Neuron (in vitro differentiated cells): Measurements from ENCODE around the gene ENPEP.

Experiments
- H2AFZ ChIP-seq: one replicate; pipeline ENCODE4 v1.6.1; 2013; ENCODE audit warnings: low read depth, mild to moderate bottlenecking, inconsistent platforms, low read length, moderate library complexity
- H3K27me3 ChIP-seq: one replicate; pipeline ENCODE4 v1.6.1; 2013; ENCODE audit warnings: low read length; ENCODE audit not compliant: insufficient read depth
- H3K36me3 ChIP-seq: one replicate; pipeline ENCODE4 v1.6.1; 2013; ENCODE audit warnings: low read length; ENCODE audit not compliant: insufficient read depth
- H3K4me1 ChIP-seq: one replicate; pipeline ENCODE4 v1.6.1; 2013; ENCODE audit warnings: low read length; ENCODE audit not compliant: insufficient read depth
- H3K4me3 ChIP-seq: 2 replicates; pipeline ENCODE4 v1.5.1; 2013; ENCODE audit warnings: mild to moderate bottlenecking, low read length, moderate library complexity
- H3K9me3 ChIP-seq: one replicate; pipeline ENCODE4 v1.6.1; 2013; ENCODE audit warnings: low read length

Gene ENPEP

DNA sequence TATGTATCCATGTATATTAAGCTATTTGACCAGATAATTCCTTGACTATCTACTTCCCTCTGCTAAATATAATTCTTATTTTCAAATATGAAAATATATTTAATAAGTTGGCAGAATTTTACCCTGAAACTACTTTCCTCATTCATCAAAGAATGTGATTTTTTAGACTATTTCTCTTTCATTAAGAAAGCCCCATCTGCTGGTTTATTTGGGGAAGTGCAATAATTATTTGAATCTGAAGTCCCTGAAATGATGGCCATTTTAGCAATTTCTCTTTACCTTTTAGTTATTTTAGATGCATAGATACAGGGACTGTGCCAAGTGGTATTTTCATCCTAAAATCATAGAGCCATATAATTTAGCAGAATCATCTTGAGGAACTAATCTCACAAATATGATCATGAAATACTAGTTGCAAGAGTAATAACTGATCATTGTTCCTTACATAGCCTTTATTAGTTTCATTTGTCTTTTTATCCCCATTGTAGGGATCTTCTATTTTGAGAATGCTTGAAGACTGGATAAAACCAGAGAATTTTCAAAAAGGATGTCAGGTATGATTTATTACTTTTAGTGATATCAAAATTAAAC lies 39.0 kb downstream of the ENPEP start:
- Histone ChIP-seq H3K27me3 (no peaks in the 10 kb centered on the region), H3K9me3 (no peaks in the 10 kb centered on the region), H3K4me3 (no peak overlapping the region), H3K4me1 (no peaks in the 10 kb centered on the region), H3K36me3 (no peaks in the 10 kb centered on the region), H2AFZ (no peak overlapping the region)

- Histone ChIP-seq H2AFZ (no peak overlapping the region), H3K36me3 (no peaks in the 10 kb centered on the region), H3K9me3 (no peaks in the 10 kb centered on the region), H3K27me3 (no peaks in the 10 kb centered on the region), H3K4me3 (no peak overlapping the region), H3K4me1 (no peaks in the 10 kb centered on the region)
Observed at GRCh38 chr4:110515676-110516075, 39.7 kb downstream of the ENPEP start.

GRCh38 chr4:110516106-110516922 lies 40.4 kb downstream of the ENPEP start:
- no peak overlapping the region for H3K4me3 ChIP-seq
- H3K4me1 ChIP-seq = no peaks in the 10 kb centered on the region
- H3K27me3 ChIP-seq = no peaks in the 10 kb centered on the region
- H2AFZ ChIP-seq = no peak overlapping the region
- no peaks in the 10 kb centered on the region for H3K36me3 ChIP-seq
- no peaks in the 10 kb centered on the region for H3K9me3 ChIP-seq

DNA sequence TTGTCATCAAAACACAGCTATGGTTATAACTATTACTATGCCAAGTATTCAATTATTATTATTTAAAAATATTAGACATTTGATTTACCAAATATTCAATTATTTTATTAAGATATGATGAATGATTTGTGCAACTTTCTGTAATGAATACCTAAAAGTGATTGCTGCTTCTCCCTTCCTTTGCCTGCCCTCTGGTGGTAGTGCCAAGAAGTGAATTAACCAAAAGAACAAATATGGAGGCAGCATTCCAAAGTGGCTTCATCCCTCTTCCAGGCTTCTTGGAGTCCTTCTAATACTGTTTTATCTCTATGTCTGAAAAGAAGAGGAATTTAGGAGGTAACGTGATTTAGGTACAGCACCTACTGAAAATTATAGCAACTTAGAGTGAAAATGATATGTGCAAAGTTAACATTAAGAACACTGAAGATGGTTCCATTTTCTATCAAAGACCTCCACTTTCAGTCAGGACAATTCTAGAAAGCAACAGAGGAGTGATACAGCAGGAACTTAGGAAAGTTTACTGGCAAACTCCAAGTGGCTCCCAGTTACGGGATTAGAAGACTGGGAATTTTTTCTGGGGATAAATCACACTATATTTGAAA lies 43.0 kb downstream of the ENPEP start:
- Histone ChIP-seq H2AFZ (no peak overlapping the region), H3K27me3 (no peaks in the 10 kb centered on the region), H3K9me3 (no peaks in the 10 kb centered on the region)

GRCh38 chr4:110520886-110521285 lies 44.9 kb downstream of the ENPEP start:
- H3K4me1 ChIP-seq = no peaks in the 10 kb centered on the region

More for the DNA sequence above, 43.0 kb downstream of the ENPEP start:
- H3K36me3 ChIP-seq = no peaks in the 10 kb centered on the region
- no peaks in the 10 kb centered on the region for H3K4me1 ChIP-seq
- H3K4me3 ChIP-seq = no peak overlapping the region

DNA sequence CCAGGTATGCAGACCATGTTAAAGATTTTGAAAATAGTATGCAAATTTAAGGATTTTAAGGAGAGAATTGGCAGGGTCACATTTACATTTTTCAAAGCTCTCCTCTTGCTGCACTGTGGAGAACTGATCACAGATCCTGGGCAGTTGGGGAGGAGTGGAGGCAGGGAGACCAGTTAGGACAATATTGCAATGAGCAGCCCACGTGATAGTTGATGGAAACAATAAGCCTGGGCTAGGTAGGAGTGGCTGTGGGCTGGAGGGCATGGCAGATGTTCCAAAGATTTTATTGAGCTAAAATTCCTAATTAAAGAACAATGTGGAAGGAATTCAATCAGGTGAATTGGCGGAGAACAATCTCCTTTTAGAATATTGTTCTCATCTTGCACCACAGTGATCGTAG lies 50.6 kb downstream of the ENPEP start:
- no peaks in the 10 kb centered on the region for H3K27me3 ChIP-seq
- H3K36me3 ChIP-seq = no peaks in the 10 kb centered on the region
- no peak overlapping the region for H2AFZ ChIP-seq
- H3K4me3 ChIP-seq = no peak overlapping the region
- no peaks in the 10 kb centered on the region for H3K9me3 ChIP-seq
- no peaks in the 10 kb centered on the region for H3K4me1 ChIP-seq

More at GRCh38 chr4:110520886-110521285, 44.9 kb downstream of the ENPEP start:
- no peak overlapping the region for H2AFZ ChIP-seq
- no peaks in the 10 kb centered on the region for H3K36me3 ChIP-seq
- no peak overlapping the region for H3K4me3 ChIP-seq
- H3K9me3 ChIP-seq = no peaks in the 10 kb centered on the region
- no peaks in the 10 kb centered on the region for H3K27me3 ChIP-seq

DNA sequence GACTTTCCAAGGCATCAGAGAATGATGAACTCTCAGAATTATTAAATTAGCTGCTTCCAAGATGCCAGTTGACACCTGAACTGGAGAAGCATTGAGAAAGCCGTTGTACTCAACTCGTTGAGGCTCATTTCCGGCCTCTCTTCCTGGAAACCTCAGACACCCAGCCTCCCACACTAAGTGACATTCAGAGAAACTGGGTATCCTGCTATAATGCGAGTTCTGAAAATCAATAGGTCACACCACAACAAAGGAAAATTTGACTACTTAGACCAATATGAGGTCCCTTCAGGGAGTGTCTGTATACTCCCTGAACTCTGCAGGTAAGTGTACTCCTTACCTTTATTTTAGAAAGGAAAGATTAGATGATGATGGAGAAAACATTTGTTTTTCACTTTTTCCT lies 51.2 kb downstream of the ENPEP start:
- no peak overlapping the region for H2AFZ ChIP-seq
- H3K27me3 ChIP-seq = no peaks in the 10 kb centered on the region
- no peaks in the 10 kb centered on the region for H3K9me3 ChIP-seq
- no peak overlapping the region for H3K4me3 ChIP-seq
- H3K36me3 ChIP-seq = no peaks in the 10 kb centered on the region
- H3K4me1 ChIP-seq = no peaks in the 10 kb centered on the region

DNA sequence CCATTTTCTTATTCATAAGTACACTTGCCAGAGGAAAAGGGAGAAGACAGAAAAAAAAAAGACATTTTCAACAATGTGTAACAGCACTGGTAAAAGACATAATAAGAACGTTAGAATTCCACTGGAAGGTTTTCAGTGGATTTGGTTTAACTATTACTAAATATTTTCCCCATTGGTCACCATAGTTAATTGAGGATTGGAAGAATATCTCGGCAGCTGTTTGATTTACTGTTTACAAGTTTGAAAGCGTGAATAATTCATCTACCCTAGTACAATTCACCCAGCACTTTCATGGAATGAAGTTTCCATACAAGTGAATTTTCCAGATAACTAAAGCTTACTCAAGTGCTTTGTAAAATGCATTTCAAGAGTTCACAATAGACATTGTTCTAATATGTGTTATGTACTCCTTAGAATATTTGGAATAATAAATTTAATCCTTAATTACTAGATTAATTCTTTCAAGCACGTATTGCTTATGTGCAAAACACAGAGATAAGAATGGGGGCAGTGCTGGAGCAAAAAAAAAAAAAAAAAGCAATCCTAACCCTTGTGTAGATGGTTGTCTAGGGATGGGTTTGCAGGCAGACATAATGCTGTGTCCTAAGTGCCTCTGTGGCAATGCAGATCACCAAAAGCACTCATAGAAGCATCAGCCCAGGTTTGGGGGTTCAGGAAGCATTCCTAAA lies 57.1 kb downstream of the ENPEP start:
- Histone ChIP-seq H3K27me3 (no peaks in the 10 kb centered on the region), H3K36me3 (no peaks in the 10 kb centered on the region), H3K4me1 (peaks cover 2% of the 10 kb centered on the region), H3K9me3 (no peaks in the 10 kb centered on the region), H2AFZ (no peak overlapping the region), H3K4me3 (no peak overlapping the region)

- no peaks in the 10 kb centered on the region for H3K36me3 ChIP-seq
- H3K27me3 ChIP-seq = no peaks in the 10 kb centered on the region
- no peaks in the 10 kb centered on the region for H3K9me3 ChIP-seq
- no peak overlapping the region for H2AFZ ChIP-seq
- no peak overlapping the region for H3K4me3 ChIP-seq
- H3K4me1 ChIP-seq = peaks cover 2% of the 10 kb centered on the region
Observed at GRCh38 chr4:110533590-110533910, 57.6 kb downstream of the ENPEP start.

DNA sequence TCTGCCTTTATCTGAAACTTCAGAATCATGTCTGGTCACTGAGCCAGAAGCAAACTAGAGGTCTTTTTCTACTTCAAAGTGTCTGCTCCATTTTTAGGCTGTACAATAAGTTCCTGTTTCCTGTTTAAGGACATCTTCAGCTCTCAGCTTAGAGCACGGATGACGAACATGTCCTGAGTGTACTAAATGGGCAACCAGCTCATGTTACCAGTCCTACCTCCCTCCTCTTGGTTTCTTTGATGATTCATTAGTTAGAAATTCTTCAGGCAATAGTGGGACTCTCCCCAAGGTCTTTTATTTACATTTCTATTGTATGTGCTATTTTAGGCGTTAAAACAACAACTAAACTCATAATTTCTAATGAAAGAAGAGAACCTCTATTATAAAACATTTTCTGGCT lies 58.0 kb downstream of the ENPEP start:
- no peaks in the 10 kb centered on the region for H3K27me3 ChIP-seq
- no peak overlapping the region for H2AFZ ChIP-seq
- no peaks in the 10 kb centered on the region for H3K9me3 ChIP-seq
- peaks cover 2% of the 10 kb centered on the region for H3K4me1 ChIP-seq
- H3K4me3 ChIP-seq = no peak overlapping the region
- no peaks in the 10 kb centered on the region for H3K36me3 ChIP-seq

GRCh38 chr4:110540581-110540980 lies 64.6 kb downstream of the ENPEP start:
- Histone ChIP-seq H3K36me3 (no peaks in the 10 kb centered on the region), H3K9me3 (no peaks in the 10 kb centered on the region), H2AFZ (no peak overlapping the region), H3K4me1 (no peaks in the 10 kb centered on the region), H3K27me3 (no peaks in the 10 kb centered on the region), H3K4me3 (no peak overlapping the region)

DNA sequence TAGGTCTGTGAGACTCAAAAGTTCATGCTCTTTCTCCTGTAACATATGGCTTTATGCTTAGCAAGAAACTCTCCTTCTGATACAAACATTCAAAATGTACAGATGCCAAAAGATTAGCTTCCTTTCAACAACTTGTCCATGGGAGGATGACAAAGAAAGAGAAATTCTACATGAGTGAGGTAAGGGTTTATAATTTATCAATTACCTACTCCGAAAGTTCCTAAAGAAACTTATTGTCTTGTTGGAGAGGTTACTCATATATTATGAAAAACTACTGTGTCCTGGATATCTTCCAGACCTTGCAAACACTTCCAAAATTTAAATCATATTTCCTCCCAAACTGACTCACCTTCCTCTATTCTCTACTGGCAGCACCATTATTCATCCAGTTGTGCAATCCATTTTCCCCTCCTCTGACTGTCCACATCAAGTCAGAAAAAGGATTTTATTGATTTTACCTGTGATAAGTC lies 65.1 kb downstream of the ENPEP start:
- H3K9me3 ChIP-seq = no peaks in the 10 kb centered on the region
- H2AFZ ChIP-seq = no peak overlapping the region
- no peaks in the 10 kb centered on the region for H3K4me1 ChIP-seq
- H3K4me3 ChIP-seq = no peak overlapping the region
- H3K36me3 ChIP-seq = no peaks in the 10 kb centered on the region
- H3K27me3 ChIP-seq = no peaks in the 10 kb centered on the region

DNA sequence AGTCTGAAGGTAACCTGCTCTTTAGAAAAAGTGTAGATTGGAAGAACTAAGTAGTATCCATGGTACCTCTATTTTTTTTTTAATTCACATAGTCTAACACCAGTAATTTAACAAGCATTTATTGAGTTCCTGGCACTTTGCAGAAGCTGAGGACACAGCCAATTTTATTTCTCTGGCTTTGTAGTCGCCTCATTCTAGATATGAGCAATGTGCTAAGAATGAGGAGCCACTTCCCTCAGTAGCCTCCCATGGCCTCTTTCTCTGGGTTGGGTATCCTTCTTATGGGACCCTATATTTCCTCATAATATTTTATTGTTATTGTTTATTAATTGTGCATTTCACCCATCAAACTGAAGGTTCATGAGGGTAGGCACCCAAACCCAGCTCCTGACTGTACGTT lies 67.6 kb downstream of the ENPEP start:
- Histone ChIP-seq H3K4me3 (no peak overlapping the region), H2AFZ (no peak overlapping the region), H3K27me3 (no peaks in the 10 kb centered on the region), H3K4me1 (no peaks in the 10 kb centered on the region), H3K36me3 (no peaks in the 10 kb centered on the region), H3K9me3 (no peaks in the 10 kb centered on the region)
